Right forelimb (tissue), 1 donor: Measurements from ENCODE around the gene RBMS1.

Source experiments
- DNase-seq: peaks from one replicate; pipeline ENCODE4 v3.0.0-alpha.2; 2018

RBMS1 gene

GRCh38 chr2:160354677-160355076 lies 138.9 kb downstream of the RBMS1 start:
- no peak for DNase-seq

GRCh38 chr2:160353813-160354212 lies 139.8 kb downstream of the RBMS1 start:
- no peak for DNase-seq

- DNase-seq = no peak
Measured at GRCh38 chr2:160353166-160353565, 140.4 kb downstream of the RBMS1 start.

- no peak for DNase-seq
Measured at GRCh38 chr2:160352500-160352899, 141.1 kb downstream of the RBMS1 start.

- no peak for DNase-seq
Measured at GRCh38 chr2:160351956-160352355, 141.7 kb downstream of the RBMS1 start.

- no peak for DNase-seq
Measured at GRCh38 chr2:160349306-160349705, 144.3 kb downstream of the RBMS1 start.

- DNase-seq = no peak
Measured at GRCh38 chr2:160347269-160347863, 146.2 kb downstream of the RBMS1 start.

GRCh38 chr2:160345071-160345764 lies 148.4 kb downstream of the RBMS1 start:
- DNase-seq = no peak

GRCh38 chr2:160343404-160343803 lies 150.2 kb downstream of the RBMS1 start:
- no peak for DNase-seq

GRCh38 chr2:160339726-160340125 lies 153.9 kb downstream of the RBMS1 start:
- no peak for DNase-seq

GRCh38 chr2:160338901-160339685 lies 154.5 kb downstream of the RBMS1 start:
- peak; percentile 58 for DNase-seq

- no peak for DNase-seq
Measured at GRCh38 chr2:160337728-160338127, 155.9 kb downstream of the RBMS1 start.

GRCh38 chr2:160336635-160337034 lies 157.0 kb downstream of the RBMS1 start:
- DNase-seq = no peak

- DNase-seq = no peak
Measured at GRCh38 chr2:160336105-160336504, 157.5 kb downstream of the RBMS1 start.

- no peak for DNase-seq
Measured at GRCh38 chr2:160335441-160335840, 158.2 kb downstream of the RBMS1 start.

GRCh38 chr2:160334028-160334741 lies 159.4 kb downstream of the RBMS1 start:
- DNase-seq = peak; percentile 75

GRCh38 chr2:160333324-160334027 lies 160.1 kb downstream of the RBMS1 start:
- no peak for DNase-seq

- no peak for DNase-seq
Measured at GRCh38 chr2:160332318-160332717, 161.3 kb downstream of the RBMS1 start.

- DNase-seq = no peak
Measured at GRCh38 chr2:160331258-160332025, 162.2 kb downstream of the RBMS1 start.

- no peak for DNase-seq
Measured at GRCh38 chr2:160328811-160329527, 164.6 kb downstream of the RBMS1 start.

- DNase-seq = no peak
Measured at GRCh38 chr2:160326786-160327185, 166.8 kb downstream of the RBMS1 start.
